Measurements from ENCODE around the gene PLA2G3.

GRCh38 chr22:31103111-31103510 lies 37.2 kb downstream of the PLA2G3 start:
- TF ChIP-seq CTCF (IDR thresholded peaks at IDR 0.05) (no peak), POLR2A (IDR thresholded peaks at IDR 0.05) (no peak), POLR2AphosphoS5 (IDR thresholded peaks at IDR 0.05) (peak in 1 of 4 donors; percentile 3)
